Fibroblast of lung (primary cell): ENCODE measurements around the gene ACOT4. TPM values are rescaled to one million over a fixed set of nuclear protein-coding genes. Genes with fewer than 3 reads are reported as not detected.
"Not testable (repeated sequence)": the region's sequence is repeated elsewhere in the genome, so short reads cannot be mapped to it uniquely, and the experiment has no call there.

Experiments
- DNase-seq, 2 donors: peaks; one replicate each; pipeline versions ENCODE4 v3.0.0 to v3.0.0-alpha.2; 2010; ENCODE audit warnings: low read depth in 2 of 2
- H2AFZ ChIP-seq: 2 replicates; pipeline ENCODE4 v1.5.1; 2012; ENCODE audit warnings: low read length, control low read depth, inconsistent platforms
- H3K27ac ChIP-seq: 2 replicates; pipeline ENCODE4 v1.5.1; 2011; ENCODE audit warnings: low read length, control low read depth; ENCODE audit not compliant: insufficient read depth
- H3K27me3 ChIP-seq: 2 replicates; pipeline ENCODE4 v1.5.1; 2011; ENCODE audit warnings: mild to moderate bottlenecking, low read length; ENCODE audit not compliant: control insufficient read depth, insufficient read depth
- H3K36me3 ChIP-seq: 2 replicates; pipeline ENCODE4 v1.5.1; 2011; ENCODE audit warnings: low read length; ENCODE audit not compliant: control insufficient read depth, insufficient read depth
- H3K4me1 ChIP-seq: 2 replicates; pipeline ENCODE4 v1.5.1; 2011; ENCODE audit warnings: low read length; ENCODE audit not compliant: control insufficient read depth, insufficient read depth; ENCODE audit errors: extremely low read depth
- H3K4me2 ChIP-seq: 2 replicates; pipeline ENCODE4 v1.5.1; 2011; ENCODE audit warnings: low read length, control low read depth; ENCODE audit not compliant: insufficient read depth; ENCODE audit errors: extremely low read depth
- H3K4me3 ChIP-seq, 4 experiments: fragments of 200-600 bp in 1 of 4; sonication (generic) in 1 of 4; replicated peaks in 1 of 4; 2 replicates each; pipeline ENCODE4 v1.5.1; 2011 to 2016; ENCODE audit warnings: low read length in 4 of 4, low read depth in 3 of 4, mild to moderate bottlenecking in 3 of 4, control low read depth in 2 of 4, inconsistent platforms in 1 of 4, mixed read lengths in 1 of 4; ENCODE audit not compliant: insufficient read depth in 1 of 4; ENCODE audit errors: control extremely low read depth in 1 of 4
- H3K79me2 ChIP-seq: 2 replicates; pipeline ENCODE4 v1.5.1; 2012; ENCODE audit warnings: mild to moderate bottlenecking, low read length, inconsistent platforms; ENCODE audit not compliant: control insufficient read depth, insufficient read depth
- H3K9ac ChIP-seq: 2 replicates; pipeline ENCODE4 v1.5.1; 2011; ENCODE audit warnings: mild to moderate bottlenecking, low read length, control low read depth; ENCODE audit not compliant: insufficient read depth
- H3K9me3 ChIP-seq: 2 replicates; pipeline ENCODE4 v1.5.1; 2012; ENCODE audit warnings: low read depth, low read length; ENCODE audit not compliant: control insufficient read depth, insufficient read depth
- H4K20me1 ChIP-seq: 2 replicates; pipeline ENCODE4 v1.5.1; 2011; ENCODE audit warnings: low read length; ENCODE audit not compliant: control insufficient read depth, insufficient read depth; ENCODE audit errors: extremely low read depth
- EZH2 ChIP-seq: IDR thresholded peaks from 2 replicates; pipeline ENCODE4 v1.5.1; 2012; ENCODE audit warnings: low read length, control low read depth, mild to moderate bottlenecking; ENCODE audit errors: missing control alignments
- polyA plus RNA-seq, 2 donors: library from polyadenylated mRNA; depleted of rRNA in 1 of 2; stranded (reverse) in 1 of 2; unstranded in 1 of 2; fragments of >200 nt; gene quantifications; 2 replicates each; pipeline ENCODE4 v1.2.1, GENCODE V29; 2011 to 2012; ENCODE audit warnings: missing spikeins in 1 of 2
- total RNA-seq: library from RNA; depleted of rRNA; stranded (reverse); fragments of >200 nt; gene quantifications from 2 replicates; pipeline ENCODE4 v1.2.1, GENCODE V29; 2014
- TF ChIP-seq, protein P1 (sequence below), 2 donors: IDR thresholded peaks in 1 of 2; conservative IDR thresholded peaks in 1 of 2; 1 replicate in 1 of 2; 2 replicates in 1 of 2; pipeline ENCODE4 v1.5.1; 2011 to 2012; ENCODE audit warnings: low read length in 2 of 2, control low read depth in 1 of 2, inconsistent platforms in 1 of 2, low read depth in 1 of 2, mild to moderate bottlenecking in 1 of 2

The ACOT4 gene
- total and polyA plus RNA-seq, 2 donors (not counting 1 experiment from before 2014, with no cell fraction given), result 0.17 to 1.7 TPM

DNA sequence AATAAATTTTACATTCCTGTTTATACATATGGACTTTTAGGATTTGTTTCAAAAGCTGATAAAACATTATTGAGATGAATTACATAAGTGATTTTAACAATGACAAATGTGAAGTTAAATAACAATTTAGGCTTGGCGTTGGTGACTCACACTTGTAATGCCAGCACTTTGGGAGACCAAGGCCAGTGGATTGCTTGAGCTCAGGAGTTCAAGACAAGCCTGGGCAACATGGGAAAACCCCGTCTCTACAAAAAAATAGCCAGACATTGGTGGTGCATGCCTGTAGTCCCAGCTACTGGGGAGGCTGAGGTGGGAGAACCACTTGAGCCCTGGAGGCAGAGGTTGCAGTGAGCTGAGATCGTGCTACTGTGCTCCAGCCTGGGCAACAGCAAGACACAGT lies 15.3 kb upstream of the ACOT4 start:
- H3K4me2 ChIP-seq, result no peak overlapping the region
- no peak overlapping the region for H3K4me3 ChIP-seq
- no peak overlapping the region for H3K9ac ChIP-seq
- H3K27ac ChIP-seq, result no peak overlapping the region
- no peaks in the 10 kb centered on the region for H3K9me3 ChIP-seq
- TF ChIP-seq EZH2, result no peak
- TF ChIP-seq, protein P1, sequence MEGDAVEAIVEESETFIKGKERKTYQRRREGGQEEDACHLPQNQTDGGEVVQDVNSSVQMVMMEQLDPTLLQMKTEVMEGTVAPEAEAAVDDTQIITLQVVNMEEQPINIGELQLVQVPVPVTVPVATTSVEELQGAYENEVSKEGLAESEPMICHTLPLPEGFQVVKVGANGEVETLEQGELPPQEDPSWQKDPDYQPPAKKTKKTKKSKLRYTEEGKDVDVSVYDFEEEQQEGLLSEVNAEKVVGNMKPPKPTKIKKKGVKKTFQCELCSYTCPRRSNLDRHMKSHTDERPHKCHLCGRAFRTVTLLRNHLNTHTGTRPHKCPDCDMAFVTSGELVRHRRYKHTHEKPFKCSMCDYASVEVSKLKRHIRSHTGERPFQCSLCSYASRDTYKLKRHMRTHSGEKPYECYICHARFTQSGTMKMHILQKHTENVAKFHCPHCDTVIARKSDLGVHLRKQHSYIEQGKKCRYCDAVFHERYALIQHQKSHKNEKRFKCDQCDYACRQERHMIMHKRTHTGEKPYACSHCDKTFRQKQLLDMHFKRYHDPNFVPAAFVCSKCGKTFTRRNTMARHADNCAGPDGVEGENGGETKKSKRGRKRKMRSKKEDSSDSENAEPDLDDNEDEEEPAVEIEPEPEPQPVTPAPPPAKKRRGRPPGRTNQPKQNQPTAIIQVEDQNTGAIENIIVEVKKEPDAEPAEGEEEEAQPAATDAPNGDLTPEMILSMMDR (conservative IDR thresholded peaks at IDR 0.05 in 1 of 2, IDR thresholded peaks at IDR 0.05 in 1 of 2; ENCODE audit: low read depth in 1 of 2, low read length in 2 of 2), result no peak
- H4K20me1 ChIP-seq, result no peaks in the 10 kb centered on the region
- no peaks in the 10 kb centered on the region for H3K4me1 ChIP-seq
- no peaks in the 10 kb centered on the region for H3K36me3 ChIP-seq
- H2AFZ ChIP-seq, result no peak overlapping the region
- no peak for DNase-seq
- H3K79me2 ChIP-seq, result no peaks in the 10 kb centered on the region
- H3K27me3 ChIP-seq, result no peaks in the 10 kb centered on the region

DNA sequence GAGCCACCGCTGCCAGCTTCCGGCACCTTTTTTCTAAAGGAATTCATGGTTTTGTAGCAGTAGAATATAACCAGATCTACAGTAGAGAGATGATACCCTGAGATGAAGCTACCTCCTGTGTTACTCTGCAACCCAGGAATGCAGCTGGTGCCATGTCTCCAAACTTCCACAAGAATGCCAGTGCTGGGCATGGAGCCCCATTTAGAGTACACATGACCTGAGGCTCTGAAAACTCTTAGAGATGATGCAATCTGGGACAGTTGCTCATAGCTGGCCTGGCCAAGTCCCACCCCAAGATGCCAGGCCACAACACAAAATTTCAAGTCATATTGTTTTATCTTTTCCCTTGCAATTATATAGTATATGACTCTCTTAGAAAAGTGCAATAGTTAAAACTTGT lies 14.5 kb upstream of the ACOT4 start:
- H3K4me1 ChIP-seq, H3K36me3 ChIP-seq, H3K27me3 ChIP-seq, H3K9me3 ChIP-seq, H3K27ac ChIP-seq, H3K79me2 ChIP-seq, DNase-seq, H2AFZ ChIP-seq, H4K20me1 ChIP-seq, H3K4me2 ChIP-seq, H3K9ac ChIP-seq, H3K4me3 ChIP-seq: not testable (repeated sequence)

DNA sequence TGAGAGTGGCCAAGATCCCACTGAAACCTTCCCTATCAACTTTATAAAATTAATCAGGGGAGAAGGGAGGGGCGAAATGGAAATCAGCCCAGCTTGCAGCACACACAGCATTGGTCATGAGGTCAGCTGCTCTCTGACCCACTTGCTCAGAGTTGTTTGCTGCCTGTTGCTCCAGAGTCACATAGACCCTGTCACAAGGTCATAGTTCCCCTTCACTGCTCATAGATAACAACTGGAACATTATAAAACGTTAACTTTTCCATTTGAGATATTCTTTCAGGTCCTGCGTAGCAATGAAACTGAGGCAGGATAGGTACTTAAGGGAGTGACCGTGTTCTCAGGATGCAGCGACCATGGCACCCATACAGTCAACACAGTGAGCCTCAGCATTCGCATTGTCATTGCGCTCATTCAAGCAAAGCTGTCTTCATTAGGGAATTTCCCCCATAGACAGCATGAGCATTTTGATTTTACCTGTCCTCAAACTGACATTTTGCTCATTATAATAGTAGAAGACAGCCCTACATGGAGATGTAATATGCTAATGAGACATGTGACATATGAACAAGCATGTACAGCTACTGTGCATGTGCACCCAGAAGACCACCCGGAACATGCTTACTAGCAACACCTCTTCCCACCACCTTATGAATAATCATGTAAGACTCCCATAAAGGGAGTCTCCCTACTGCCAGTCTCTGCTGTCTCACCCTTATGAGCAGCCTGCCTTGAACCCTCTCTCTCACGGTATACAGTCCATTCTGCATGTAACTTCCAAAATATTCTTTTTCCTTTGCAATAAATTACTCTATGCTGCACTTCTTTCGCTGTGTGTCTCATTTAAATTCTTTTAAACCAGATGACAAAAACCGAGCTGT lies 9.3 kb upstream of the ACOT4 start:
- H3K4me3 ChIP-seq, DNase-seq, H3K9ac ChIP-seq: not testable (repeated sequence)

DNA sequence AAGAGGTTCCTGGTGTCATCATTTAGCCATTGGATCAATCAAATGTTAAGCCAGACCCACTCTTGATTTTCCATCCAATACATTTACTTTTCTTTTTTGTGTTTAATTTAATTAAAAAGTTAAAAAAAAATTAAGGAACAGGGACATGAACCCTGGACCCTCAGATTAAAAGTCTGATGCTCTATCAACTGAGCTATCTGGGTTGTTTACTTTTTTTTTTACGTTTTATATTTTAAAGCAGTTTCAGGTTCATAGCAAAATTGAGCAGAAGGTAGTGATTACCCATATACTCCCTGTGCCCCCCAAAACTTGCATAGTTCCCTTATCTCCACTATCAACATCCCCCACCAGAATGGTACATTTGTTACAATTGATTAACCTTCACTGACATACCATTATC lies 3.0 kb upstream of the ACOT4 start:
- H3K79me2 ChIP-seq, result no peaks in the 10 kb centered on the region
- H4K20me1 ChIP-seq, result no peaks in the 10 kb centered on the region
- TF ChIP-seq, protein P1 (conservative IDR thresholded peaks at IDR 0.05 in 1 of 2, IDR thresholded peaks at IDR 0.05 in 1 of 2; ENCODE audit: low read depth in 1 of 2, low read length in 2 of 2), result no peak
- TF ChIP-seq EZH2, result no peak
- H3K36me3 ChIP-seq, result no peaks in the 10 kb centered on the region
- H3K4me2 ChIP-seq, result no peak overlapping the region
- H3K9ac ChIP-seq, result no peak overlapping the region
- DNase-seq, result no peak
- no peak overlapping the region for H3K27ac ChIP-seq
- H2AFZ ChIP-seq, result no peak overlapping the region
- H3K4me1 ChIP-seq, result no peaks in the 10 kb centered on the region
- no peak overlapping the region for H3K4me3 ChIP-seq
- no peaks in the 10 kb centered on the region for H3K27me3 ChIP-seq
- H3K9me3 ChIP-seq, result no peaks in the 10 kb centered on the region

More for the DNA sequence above, 9.3 kb upstream of the ACOT4 start:
- H3K4me2 ChIP-seq, H4K20me1 ChIP-seq, H3K27me3 ChIP-seq, H3K79me2 ChIP-seq, H3K27ac ChIP-seq, H2AFZ ChIP-seq, H3K4me1 ChIP-seq, H3K36me3 ChIP-seq, H3K9me3 ChIP-seq: not testable (repeated sequence)
